Fibroblast of upper back skin (primary cell): ENCODE measurements around the gene C1orf232.

ENCODE experiments used
- DNase-seq: peaks from one replicate; pipeline ENCODE4 v3.0.0-alpha.2; 2013

C1orf232 gene

DNA sequence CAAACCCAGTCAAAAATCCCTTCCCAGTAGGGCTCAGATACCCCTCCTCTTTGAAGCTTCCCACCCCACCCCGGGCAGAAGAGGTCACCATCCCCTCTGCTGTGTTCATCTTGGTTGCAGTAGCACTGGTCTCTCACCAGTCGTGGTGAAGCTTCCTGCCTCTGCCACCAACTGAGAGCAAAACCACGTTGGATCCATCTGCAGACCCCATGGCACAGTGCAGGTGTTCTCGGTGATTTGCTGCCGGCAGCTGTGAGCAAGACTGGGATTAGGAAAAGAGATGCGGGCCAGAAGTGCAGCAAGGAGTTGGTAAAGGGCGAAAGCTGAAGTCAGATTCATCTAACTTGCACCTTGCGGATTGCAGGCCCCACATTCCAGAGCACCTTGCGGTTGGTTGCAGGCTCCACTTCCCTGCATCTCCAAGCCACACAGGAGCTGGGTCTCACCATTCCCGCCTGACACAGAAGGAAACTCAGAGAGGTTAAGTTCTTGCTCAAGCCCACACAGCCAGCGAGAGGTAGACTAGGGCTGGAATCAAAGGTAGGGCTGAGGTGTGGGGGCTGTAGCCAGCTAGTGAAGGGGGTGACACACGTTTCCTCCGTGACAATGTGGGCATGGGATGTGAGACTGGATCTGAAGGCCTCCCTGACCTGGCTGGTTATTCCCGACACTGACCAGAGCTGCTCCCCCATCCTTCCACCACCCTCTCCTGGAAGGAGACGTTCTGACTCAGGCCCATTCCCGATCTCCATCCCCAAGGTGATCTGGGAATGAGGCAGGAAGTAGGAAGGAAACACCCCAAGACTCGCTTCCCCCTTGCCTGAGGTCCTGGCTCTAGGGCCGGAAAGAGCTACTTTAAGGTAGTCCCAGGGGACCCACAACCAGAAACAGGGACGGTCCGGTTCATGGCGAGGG lies 13.1 kb downstream of the C1orf232 start:
- DNase-seq: no peak

DNA sequence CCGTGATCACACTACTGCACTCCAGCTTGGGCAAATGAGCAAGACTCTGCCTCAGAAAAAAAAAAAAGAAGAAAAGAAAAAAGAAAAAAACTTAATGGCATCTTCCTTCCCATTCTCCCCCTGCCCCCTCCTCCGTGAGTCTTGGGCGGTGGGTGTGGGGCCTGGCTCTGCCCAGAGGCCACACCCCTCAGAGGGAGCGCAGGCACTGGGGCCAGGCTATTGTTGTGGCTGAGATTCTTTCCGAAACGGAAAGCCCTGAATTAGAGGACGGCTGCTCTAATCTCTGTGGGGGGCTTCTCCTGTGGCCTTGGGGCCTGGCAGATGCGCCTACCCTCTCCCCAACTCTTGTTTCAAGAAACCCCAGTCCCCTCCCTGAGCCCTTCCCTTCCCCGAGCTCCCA lies 14.0 kb downstream of the C1orf232 start:
- no peak for DNase-seq

DNA sequence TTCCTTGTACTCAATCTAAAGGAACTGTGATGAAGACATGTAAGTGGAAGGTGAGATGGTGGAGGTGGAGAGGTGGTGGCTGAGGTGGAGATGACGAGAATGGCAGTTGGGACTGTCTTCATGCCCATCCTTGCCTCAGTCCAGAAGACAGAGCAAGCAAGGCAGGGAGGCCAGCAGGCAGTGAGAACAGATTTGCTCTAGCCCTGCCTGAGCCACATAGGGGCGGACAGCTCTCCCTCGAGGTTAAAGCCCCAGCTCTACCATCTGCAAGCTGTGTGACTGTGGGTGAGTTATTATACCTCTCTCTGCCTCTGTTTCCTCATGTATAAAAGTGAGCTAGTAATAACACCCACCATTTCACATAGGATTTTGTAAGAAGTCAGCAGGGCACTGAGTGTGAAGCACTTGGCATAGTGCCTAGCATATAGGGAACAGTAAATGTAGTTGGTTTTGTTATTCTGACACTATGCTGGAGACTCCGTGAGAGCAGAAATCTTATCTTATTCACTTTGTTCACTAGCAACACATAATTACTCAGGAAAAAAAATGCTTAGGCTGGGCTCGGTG lies 14.7 kb downstream of the C1orf232 start:
- DNase-seq: no peak

DNA sequence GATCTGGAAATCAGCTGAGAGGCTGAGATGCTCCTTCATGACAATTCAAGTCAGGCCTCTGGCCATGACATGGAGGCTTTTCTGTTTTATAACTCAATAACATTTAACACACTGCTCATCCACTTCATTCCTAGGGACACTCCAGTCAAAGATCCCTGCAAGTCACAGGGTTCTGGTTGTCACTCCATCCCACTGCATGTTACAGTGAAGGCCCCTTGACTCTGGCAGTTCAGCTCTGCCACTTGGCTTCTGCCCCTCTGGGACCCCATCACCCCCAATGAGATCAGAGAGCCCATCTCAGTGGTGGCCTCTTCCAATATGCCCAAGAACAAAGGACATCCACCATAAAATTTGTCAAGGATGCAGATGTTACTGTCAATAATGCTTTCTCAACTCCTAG lies 19.9 kb downstream of the C1orf232 start:
- no peak for DNase-seq

DNA sequence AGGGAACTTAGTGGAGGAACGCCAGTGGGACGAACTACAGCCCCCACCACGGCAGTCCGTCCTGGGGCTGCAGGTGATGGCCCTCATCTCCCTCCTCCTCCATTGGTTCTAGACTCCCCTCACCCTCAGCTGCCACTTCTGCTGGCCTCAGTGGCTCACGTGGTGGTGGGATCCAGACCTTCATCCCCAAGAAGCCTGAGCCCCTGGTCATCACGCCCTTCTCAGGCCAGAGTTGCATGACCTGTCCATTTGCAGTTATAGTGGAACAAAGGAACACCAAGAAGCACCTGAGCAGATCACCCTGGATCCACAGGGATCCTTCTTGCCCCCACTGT lies 22.8 kb downstream of the C1orf232 start:
- DNase-seq: no peak

DNA sequence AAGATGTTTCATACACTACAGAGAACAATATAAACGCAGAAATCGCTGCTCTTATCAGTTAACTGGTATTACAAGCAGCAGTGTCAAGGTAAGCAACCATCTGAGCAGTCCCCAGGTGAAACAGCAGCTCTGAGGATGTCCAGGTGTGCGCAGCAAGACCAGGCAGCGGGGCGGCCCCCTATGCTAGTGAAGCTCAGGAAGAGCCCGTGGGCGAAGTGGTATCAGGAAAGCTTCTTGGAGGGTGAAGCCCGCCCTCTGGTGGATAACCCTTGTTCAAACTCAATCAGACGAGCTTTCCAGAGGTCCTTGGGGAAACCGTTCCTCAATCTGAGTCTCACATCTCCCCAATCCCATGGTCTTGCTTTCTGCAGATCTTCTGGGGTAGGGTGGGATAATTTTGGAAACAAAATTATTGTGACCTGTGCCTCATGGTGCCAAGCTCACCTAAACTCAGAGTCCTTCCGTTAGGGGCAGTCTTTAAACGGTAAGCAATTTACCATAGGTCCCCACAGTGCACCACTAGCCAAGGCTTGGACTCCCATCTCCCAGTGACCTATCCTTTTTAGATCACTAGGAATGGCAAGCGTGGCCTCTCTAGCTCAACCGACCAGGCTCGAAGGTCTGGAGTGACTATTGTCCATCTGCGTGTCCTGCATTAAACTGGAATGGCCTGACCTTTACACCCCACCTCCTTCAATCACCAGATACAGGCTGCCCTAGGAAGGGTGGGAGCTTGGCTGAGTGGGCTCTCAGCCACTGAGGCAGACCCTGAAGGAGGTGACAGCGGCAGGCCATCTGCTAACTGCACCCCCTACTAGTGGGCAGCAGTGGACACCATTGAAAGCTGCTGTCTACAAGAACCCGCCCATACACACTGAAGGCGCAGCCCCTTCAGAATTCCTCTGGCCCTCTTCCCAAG lies 23.5 kb downstream of the C1orf232 start:
- DNase-seq: peak; percentile 74

DNA sequence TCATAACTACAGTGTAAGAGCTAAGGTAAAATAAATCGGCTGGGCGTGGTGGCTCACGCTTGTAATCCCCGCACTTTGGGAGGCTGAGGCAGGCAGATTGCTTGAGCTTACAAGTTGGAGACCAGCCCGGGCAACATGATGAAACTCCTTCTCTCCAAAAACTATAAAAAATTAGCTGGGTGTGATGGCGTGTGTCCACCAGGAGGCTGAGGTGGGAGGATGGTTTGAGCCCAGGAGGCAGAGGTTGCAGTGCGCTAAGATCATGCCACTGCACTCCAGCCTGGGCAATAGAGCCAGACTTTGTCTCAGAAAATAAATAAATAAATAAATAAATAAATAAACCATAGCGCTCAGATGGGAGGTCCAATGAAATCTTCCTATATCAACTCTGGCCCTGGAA lies 26.6 kb downstream of the C1orf232 start:
- no peak for DNase-seq

DNA sequence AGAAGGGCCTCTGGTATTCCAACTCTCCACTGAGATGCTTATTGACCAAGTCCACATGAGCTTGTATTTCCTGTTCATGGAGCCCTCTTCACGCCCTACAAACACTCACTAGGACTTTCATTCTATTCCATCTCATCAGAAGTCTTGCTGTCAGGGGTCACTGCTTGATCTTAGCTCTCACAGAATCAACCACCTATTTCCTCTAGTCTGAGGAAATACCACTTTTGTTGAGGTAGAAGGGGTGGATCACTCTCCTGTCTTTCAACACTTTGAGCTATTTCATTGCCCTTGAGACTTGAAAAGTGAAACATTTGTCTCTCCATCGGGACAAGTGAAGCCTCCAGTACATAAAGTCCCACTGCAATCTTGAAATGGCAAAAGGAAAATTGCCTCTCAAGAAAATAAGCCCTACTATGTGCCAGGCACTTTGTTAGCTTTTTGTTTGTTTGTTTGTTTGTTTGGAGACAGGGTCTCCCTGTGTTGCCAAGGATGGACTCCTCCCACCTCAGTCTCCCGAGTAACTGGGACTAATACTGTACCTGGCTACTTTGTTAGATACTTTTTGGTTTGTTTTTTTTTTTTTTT lies 29.7 kb downstream of the C1orf232 start:
- no peak for DNase-seq

DNA sequence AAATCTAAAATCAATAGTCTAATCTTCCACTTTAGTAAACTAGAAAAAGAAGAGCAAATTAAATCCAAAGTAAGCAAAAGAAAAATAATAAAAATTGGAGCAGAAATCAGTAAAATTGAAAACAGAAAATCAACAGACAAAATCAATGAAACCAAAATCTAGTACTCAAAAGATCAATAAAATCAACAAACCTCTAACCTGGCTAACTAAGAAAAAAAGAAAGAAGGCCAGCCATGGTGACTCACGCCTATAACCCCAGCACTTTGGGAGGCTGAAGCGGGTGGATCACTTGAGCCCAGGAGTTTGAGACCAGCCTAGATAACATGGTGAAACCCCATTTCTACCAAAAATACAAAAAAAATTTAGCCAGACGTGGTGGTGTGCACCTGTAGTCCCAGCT lies 34.3 kb downstream of the C1orf232 start:
- no peak for DNase-seq

DNA sequence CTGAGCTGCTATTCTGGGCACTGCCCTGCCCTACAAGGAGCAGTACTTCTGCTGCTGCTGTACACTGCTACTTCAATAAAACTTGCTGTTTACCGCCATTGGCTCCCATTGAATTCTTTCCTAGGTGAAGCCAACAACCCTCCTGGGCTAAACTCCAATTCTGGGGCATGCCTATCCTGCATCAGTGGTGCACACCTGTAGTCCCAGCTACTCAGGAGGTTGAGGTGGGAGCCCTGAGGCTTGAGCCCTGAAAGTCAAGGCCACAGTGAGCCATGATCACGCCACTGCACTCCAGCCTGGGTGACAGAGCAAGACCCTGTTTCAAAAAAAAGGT lies 36.0 kb downstream of the C1orf232 start:
- no peak for DNase-seq

DNA sequence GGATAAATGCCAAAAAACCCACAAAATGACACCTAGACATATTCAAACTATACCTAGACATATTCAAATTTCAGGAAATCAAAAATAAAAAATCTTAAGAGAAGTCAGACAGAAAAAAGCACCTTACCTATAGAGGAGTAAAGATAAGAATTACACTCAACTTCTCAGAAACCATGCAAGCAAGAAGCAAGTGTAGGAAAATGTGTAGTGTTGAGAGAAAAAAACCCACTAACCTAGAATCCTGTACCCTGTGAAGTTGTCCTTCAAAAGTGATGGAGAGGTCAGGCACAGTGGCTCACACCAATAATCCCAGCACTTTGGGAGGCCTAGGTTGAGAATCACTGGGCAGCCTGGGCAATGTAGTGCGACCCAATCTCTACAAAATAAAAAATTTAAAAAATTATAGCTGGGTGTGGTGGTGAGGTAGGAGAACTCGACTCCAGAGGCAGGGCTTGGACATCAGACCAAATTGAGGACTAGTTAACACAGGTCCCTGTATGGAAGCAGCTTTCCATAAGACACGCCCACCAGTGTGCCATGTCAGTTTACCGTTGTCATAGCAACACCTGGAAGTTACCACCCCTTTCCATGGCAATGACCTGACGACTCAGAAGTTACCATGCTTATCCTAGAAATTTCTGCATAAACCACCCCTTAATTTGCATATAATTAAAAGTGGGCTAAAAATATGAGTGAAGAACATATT lies 36.5 kb downstream of the C1orf232 start:
- DNase-seq: no peak

DNA sequence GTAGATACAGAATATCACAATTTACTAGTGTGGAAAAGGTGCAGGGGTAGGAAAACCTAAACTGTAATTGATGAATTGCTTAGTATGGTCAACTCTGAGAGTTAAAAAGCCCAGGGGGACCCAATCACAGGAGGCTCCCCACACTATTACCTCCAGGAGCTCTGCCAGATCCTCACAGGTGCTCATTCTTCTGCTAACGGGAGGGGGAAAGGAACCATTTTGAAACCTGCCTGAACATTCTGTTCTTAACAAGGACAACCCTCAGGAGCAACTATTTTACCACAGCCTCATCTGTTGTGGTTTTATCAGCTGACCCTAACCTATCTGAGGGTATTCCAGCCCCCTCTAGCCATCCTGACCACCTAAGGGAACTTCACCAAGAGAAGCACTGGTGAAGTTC lies 38.1 kb downstream of the C1orf232 start:
- DNase-seq: no peak

DNA sequence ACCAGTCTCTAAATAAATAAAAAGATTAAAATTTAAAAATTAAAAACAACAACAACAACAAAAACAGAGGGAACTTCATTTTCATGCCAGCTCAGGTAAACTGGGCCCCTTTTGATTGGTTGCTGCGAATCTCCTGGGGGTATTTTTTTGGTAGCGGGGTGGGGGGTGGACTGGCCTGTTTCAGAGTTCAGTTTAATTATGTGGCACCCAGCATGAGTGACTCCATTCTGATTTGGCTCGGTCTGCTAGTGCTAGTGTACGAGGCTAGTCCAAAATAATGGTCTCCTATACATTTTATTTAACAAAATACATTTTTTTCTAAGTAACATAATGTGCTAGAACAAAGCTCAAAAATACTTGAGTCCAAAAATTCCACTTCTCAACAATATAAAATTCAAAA lies 39.0 kb downstream of the C1orf232 start:
- no peak for DNase-seq

DNA sequence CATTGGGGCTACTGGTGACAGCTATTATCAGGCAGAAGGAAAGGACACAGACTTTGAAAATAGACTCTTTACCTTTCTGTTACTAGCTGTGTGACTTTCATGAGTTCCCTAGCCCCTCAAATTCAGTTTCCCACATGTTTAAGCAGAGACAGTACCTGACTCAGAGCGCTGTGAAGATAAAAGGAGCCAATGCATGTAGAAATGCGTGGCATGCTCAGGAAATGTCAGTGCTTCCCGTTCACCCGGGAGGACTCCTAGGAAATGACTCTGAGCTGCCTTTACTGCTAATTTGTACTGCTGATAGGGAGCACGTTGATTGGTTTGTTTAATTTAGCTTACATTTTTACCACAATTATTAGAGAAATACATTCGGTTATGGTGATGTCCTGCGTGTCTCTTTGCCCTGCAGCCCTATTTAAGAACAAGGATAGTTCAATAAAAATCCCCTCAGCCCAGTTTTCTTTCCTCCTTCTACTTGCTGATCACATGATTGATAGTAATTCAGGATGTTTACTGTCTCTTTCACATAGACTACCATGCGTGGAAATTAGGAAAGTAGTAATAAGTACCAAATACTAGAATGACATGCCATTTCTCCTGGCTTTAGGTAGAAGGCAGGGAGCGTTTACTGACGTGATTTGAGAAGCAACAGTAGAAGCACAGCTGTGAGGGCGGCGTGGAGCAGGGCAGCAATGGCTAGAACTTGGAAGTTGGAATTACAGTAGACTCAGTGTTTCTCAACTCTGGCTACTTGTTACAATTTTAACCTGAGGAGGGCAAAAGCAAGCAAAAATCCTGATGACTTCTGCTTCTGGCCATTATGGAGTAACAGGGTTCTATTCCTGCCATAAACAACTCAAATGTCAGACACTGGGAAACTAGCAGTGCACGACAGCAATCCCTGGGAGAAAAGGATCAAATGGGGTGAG lies 41.3 kb downstream of the C1orf232 start:
- no peak for DNase-seq

DNA sequence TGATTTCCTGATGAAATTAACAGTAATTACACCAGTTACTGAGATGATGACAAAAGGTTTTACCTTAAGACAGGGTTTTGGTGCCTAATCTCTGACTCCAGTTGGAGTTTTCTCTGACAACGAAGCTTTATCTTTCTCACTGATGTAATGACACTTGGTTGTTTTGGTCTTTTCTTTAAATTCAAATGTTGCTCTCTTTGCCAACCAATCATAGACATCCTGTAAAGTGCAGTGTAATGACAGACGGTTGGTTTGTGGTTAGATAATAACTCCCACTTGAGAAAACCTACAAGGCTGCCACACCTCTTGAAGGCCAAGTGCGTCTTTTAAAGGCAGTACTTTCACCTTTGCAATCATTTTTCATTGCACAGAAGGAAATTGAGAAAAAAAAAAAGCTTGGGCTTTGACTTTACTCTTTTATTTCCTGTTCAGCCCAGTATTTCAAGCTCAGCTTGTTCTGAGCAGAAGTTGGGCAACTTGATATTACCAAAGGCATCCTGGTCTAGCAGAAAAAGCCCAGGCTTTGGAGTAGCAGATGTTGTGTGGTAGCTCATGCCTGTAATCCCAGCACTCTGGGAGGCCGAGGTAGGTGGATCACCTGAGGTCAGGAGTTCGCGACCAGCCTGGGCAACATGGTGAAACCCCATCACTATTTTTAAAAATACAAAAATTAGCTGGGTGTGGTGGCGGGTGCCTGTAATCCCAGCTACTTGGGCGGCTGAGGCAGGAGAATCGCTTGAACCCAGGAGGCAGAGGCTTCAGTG lies 42.3 kb downstream of the C1orf232 start:
- no peak for DNase-seq

DNA sequence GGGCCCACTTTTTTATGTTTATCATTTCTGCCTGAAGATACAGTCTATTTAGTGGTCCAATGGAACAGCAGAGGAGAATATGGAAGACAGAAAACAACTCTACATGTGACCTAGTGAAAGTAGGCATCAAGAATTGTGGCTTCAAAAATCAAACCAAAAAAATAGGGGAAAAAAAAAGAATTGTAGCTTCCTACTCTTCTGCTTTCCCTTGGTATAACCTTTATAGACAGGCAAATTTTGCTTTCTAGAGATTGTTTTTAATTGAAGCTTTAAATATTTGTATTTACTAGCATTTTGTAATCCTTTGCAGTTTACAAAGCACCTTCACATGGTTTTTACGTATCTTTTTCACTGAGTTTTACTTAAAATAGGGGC lies 42.8 kb downstream of the C1orf232 start:
- DNase-seq: no peak

DNA sequence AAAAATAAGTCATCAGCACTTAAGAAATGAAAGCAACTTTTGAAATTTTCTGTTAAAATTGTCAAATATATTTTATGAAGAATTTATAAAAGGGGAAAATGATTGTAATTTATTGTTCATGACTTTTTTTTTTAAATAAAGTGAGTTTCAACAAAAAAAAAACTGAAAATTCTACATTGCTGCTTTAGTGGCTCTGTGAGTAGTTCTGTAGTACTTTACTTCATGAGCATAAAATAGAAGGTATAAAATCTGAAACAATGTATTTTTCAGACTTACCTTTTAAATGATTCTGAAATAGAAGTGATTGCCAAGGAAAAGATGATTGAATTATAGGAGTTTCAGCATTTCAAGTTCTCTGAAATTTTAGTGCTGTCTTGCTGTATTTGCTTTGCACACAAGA lies 43.4 kb downstream of the C1orf232 start:
- no peak for DNase-seq

DNA sequence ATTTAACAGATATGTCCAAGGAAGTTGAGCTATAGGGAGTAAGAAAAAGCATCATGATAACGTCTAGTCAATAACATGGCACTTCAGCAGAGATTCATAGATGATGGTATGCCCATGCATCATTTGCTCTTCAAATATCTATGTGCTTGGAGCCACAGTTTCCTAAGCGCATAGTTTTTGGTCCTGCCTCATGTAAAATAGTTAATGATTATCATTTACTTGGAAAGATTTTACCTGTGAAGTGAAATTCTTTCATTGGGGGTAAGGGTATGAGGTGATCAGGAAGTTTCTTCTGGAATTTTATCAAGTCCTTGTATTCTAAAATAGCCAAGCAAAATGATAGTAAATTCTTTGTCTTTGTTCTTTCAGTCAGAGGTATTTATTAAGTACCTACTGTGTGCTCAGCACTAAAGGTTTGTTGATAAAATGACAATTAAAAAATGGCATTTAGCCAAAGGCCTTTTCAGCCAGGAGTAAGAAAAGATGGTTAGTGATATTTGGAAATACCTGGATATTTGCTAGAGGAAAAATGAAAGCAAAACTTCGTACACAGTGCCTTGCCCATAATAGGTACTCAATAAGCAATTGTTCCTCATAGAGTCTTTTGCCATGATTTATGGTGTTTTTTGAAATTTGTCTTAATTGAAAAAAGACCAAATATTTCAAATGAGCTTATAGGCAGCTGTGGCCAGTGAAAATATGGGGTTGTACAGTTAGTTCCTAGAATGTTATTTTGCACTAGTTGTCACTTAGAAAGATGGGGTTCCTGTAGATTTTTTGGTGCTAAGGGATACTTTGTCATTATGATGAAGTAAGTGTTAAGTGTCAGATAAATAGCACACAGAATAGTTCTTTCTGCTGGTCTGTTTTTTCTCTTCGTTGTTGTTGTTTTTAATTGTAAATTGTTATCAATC lies 44.1 kb downstream of the C1orf232 start:
- DNase-seq: no peak
